Measurements from ENCODE around the gene FAAP24. TPM values are rescaled to one million over a fixed set of nuclear protein-coding genes. Genes with fewer than 3 reads are reported as not detected.

FAAP24 gene, protein sequence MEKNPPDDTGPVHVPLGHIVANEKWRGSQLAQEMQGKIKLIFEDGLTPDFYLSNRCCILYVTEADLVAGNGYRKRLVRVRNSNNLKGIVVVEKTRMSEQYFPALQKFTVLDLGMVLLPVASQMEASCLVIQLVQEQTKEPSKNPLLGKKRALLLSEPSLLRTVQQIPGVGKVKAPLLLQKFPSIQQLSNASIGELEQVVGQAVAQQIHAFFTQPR
- 6.3 and 6.6 TPM in 2 replicates for total RNA-seq

DNA sequence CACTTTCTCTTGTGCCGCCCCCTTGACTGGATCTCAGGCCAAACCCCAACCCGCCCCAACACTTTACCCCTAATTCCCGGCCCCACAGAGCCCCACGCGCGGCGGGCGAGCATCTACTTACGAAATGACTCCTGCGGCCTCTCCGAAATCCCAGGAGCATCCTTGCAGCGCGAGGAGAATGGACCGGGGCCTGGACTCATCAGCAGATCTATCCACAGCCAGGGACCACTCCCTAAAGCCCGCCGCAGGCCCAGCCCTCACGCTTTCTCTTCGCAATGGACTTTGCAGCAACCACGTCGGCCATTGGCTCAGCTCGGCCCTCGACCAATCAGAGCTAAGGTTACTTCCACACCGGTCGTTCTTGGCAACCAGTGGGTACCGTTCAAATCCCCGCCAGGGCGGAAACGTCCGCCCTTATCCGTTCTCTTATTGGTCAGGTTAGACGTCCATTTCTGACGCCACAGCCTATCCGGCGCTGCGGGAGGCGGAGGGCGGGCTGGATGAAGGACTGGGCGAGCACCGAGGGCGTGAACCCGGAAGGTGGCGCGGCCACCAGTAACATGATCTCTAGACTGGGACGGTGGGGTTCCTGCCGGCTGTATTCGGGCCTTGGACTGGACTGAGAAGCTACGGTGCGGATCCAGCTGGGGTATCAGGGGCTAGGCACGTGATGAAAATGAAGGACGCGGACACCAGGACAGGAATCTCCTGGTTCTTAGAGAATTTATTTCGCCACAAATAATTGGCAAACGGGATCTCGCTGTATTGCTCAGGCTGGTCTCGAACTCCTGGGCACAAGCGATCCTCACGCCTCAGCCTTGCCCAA lies at the start of gene FAAP24, which contains the start of gene CEP89:
FAAP24 (plus strand) TSS at position 528 of the 826 bp plus-strand sequence. CDS start 955 bp downstream, outside the sequence.
CEP89 (minus strand) TSS at position 244 of the 826 bp plus-strand sequence; CDS start at position 160, 84 bp downstream.

Other genes starting within 250 kb of the FAAP24 start
- not detected in 2 replicates for gene SLC7A9, start 102.5 kb upstream of the FAAP24 start, total RNA-seq
- 16.5 and 23.4 TPM in 2 replicates for gene CEP89, start 284 bp upstream of the FAAP24 start, total RNA-seq
- 2.3 and 2.6 TPM in 2 replicates for gene RHPN2, start 92.6 kb downstream of the FAAP24 start, total RNA-seq
- gene GPATCH1, start 108.9 kb downstream of the FAAP24 start, total RNA-seq = 3.5 and 5.1 TPM in 2 replicates
- not detected in 2 replicates for gene WDR88, start 159.9 kb downstream of the FAAP24 start, total RNA-seq
- 15.3 and 21.4 TPM in 2 replicates for gene LRP3, start 222.1 kb downstream of the FAAP24 start, total RNA-seq